ENCODE data around the gene CRYZL1.

Gene CRYZL1

GRCh38 chr21:33650230-33650629 lies 8.7 kb upstream of the CRYZL1 start:
- no peak for DNase-seq (ENCODE audit: low read depth)
- no peak for TF ChIP-seq CTCF (IDR thresholded peaks at IDR 0.05; ENCODE audit: low read depth, low read length, missing control alignments)
- in situ Hi-C loops (cut with HindIII; ENCODE audit: low sequenced_read_pairs), result no loop called here
- H3K4me3 ChIP-seq (ENCODE audit: low read depth, low read length), result no peak overlapping the region

GRCh38 chr21:33648555-33648954 lies 7.0 kb upstream of the CRYZL1 start:
- TF ChIP-seq CTCF (IDR thresholded peaks at IDR 0.05; ENCODE audit: low read depth, low read length, missing control alignments), result no peak
- in situ Hi-C loops (cut with HindIII; ENCODE audit: low sequenced_read_pairs), result no loop called here
- DNase-seq (ENCODE audit: low read depth), result no peak
- H3K4me3 ChIP-seq (ENCODE audit: low read depth, low read length), result no peak overlapping the region

- H3K4me3 ChIP-seq (ENCODE audit: low read depth, low read length), result no peak overlapping the region
- no peak for DNase-seq (ENCODE audit: low read depth)
- in situ Hi-C loops (cut with HindIII; ENCODE audit: low sequenced_read_pairs), result no loop called here
- TF ChIP-seq CTCF (IDR thresholded peaks at IDR 0.05; ENCODE audit: low read depth, low read length, missing control alignments), result no peak
Measured at GRCh38 chr21:33647587-33647986, 6.0 kb upstream of the CRYZL1 start.

- no peak for DNase-seq (ENCODE audit: low read depth)
- peak overlapping the region; percentile 89 for H3K4me3 ChIP-seq (ENCODE audit: low read depth, low read length)
- in situ Hi-C loops (cut with HindIII; ENCODE audit: low sequenced_read_pairs), result no loop called here
- no peak for TF ChIP-seq CTCF (IDR thresholded peaks at IDR 0.05; ENCODE audit: low read depth, low read length, missing control alignments)
Measured at GRCh38 chr21:33645730-33646129, 4.2 kb upstream of the CRYZL1 start.

- no peak for DNase-seq (ENCODE audit: low read depth)
- H3K4me3 ChIP-seq (ENCODE audit: low read depth, low read length), result peak overlapping the region; percentile 89
Measured at GRCh38 chr21:33644383-33645074, 3.0 kb upstream of the CRYZL1 start.

GRCh38 chr21:33643658-33644311 lies 2.2 kb upstream of the CRYZL1 start:
- no peak for TF ChIP-seq CTCF (IDR thresholded peaks at IDR 0.05; ENCODE audit: low read depth, low read length, missing control alignments)
- peak overlapping the region; percentile 89 for H3K4me3 ChIP-seq (ENCODE audit: low read depth, low read length)
- DNase-seq (ENCODE audit: low read depth), result no peak
- in situ Hi-C loops (cut with HindIII; ENCODE audit: low sequenced_read_pairs), result loop anchor here (5.0 kb wide), 3 partner anchors 39 to 259 kb away; no protein-coding TSS in a partner anchor

More at GRCh38 chr21:33644383-33645074, 3.0 kb upstream of the CRYZL1 start:
- no peak for TF ChIP-seq CTCF (IDR thresholded peaks at IDR 0.05; ENCODE audit: low read depth, low read length, missing control alignments)
- in situ Hi-C loops (cut with HindIII; ENCODE audit: low sequenced_read_pairs), result loop anchor here (5.0 kb wide), 3 partner anchors 38 to 258 kb away; no protein-coding TSS in a partner anchor

Data from astrocyte of the cerebellum (primary cell).